Inflammatory macrophage treated with lipopolysaccharide for 1 hour (primary cell): Measurements from ENCODE around the gene IL18RAP.

Experiments
- DNase-seq, 2 donors: peaks; one replicate each; pipeline ENCODE4 v3.0.0-alpha.2; 2020 to 2022

The IL18RAP gene

GRCh38 chr2:102461188-102461587, 38.2 kb downstream of the IL18RAP start:
- DNase-seq: no peak

GRCh38 chr2:102463160-102463559, 40.2 kb downstream of the IL18RAP start:
- no peak for DNase-seq

- no peak for DNase-seq
These were observed 47.2 kb downstream of the IL18RAP start for GRCh38 chr2:102470168-102470567.

GRCh38 chr2:102473020-102473419, 50.1 kb downstream of the IL18RAP start, which contains the start of gene SLC9A4:
Gene SLC9A4, plus strand, starts transcription at chr2:102473226. Its CDS starts 534 bp downstream, at chr2:102473760.
- peak; percentile 29 to 74 for DNase-seq

GRCh38 chr2:102473631-102474030, 50.7 kb downstream of the IL18RAP start:
- no peak for DNase-seq

GRCh38 chr2:102474785-102475184, 51.8 kb downstream of the IL18RAP start:
- DNase-seq: no peak

- DNase-seq: no peak
These were observed 55.9 kb downstream of the IL18RAP start for GRCh38 chr2:102478686-102479470.

- DNase-seq: peak; percentile 23 to 58
These were observed 57.6 kb downstream of the IL18RAP start for GRCh38 chr2:102480285-102481195.

GRCh38 chr2:102481931-102482330, 59.0 kb downstream of the IL18RAP start:
- no peak for DNase-seq

- no peak for DNase-seq
These were observed 60.1 kb downstream of the IL18RAP start for GRCh38 chr2:102483086-102483485.

- DNase-seq: no peak
These were observed 61.5 kb downstream of the IL18RAP start for GRCh38 chr2:102484310-102485061.

- DNase-seq: no peak
These were observed 62.3 kb downstream of the IL18RAP start for GRCh38 chr2:102485147-102485785.

GRCh38 chr2:102486941-102487702, 64.2 kb downstream of the IL18RAP start:
- no peak for DNase-seq

- DNase-seq: peak; percentile 68 to 92
These were observed 65.0 kb downstream of the IL18RAP start for GRCh38 chr2:102487761-102488462.

- DNase-seq: no peak
These were observed 66.7 kb downstream of the IL18RAP start for GRCh38 chr2:102489646-102490045.

GRCh38 chr2:102492006-102492405, 69.0 kb downstream of the IL18RAP start:
- DNase-seq: no peak

GRCh38 chr2:102494570-102494969, 71.6 kb downstream of the IL18RAP start:
- no peak for DNase-seq

GRCh38 chr2:102498414-102498813, 75.5 kb downstream of the IL18RAP start:
- DNase-seq: no peak

GRCh38 chr2:102499558-102499957, 76.6 kb downstream of the IL18RAP start:
- DNase-seq: no peak
